SK-N-SH treated with all-trans-retinoic acid at 6 μM for 48 hours (cell line): ENCODE data around the gene SNAPC4.

Experiments used
- ATAC-seq: fragments of 200-7000 bp; cut with Tn5 transposase; 3 replicates; pipeline ENCODE4 v1.9.1; 2020; ENCODE audit warnings: mild to moderate bottlenecking, moderate library complexity
- ARNTL ChIP-seq: fragments of 450-650 bp; formaldehyde crosslinking; IDR thresholded peaks from 2 replicates; pipeline ENCODE4 v1.5.0; 2020; ENCODE audit warnings: low read depth, mild to moderate bottlenecking, moderate library complexity, borderline replicate concordance
- BACH2 ChIP-seq: fragments of 250-450 bp; sonication (Bioruptor Pico); IDR thresholded peaks from 2 replicates; pipeline ENCODE4 v1.9.0; 2021; ENCODE audit warnings: mild to moderate bottlenecking, borderline replicate concordance
- CREB5 ChIP-seq: fragments of 250-450 bp; sonication (Bioruptor Pico); IDR thresholded peaks from 2 replicates; pipeline ENCODE4 v1.5.1; 2020; ENCODE audit warnings: low read depth, mild to moderate bottlenecking, moderate library complexity
- CSDC2 ChIP-seq: fragments of 250-450 bp; sonication (Bioruptor Pico); IDR thresholded peaks from 2 replicates; pipeline ENCODE4 v1.5.0; 2020; ENCODE audit warnings: mild to moderate bottlenecking, moderate library complexity
- CSRNP3 ChIP-seq: fragments of 250-450 bp; sonication (Bioruptor Pico); IDR thresholded peaks from 2 replicates; pipeline ENCODE4 v1.5.1; 2021; ENCODE audit warnings: mild to moderate bottlenecking, moderate library complexity
- ESRRG ChIP-seq: fragments of 250-450 bp; sonication (Bioruptor Pico); IDR thresholded peaks from 2 replicates; pipeline ENCODE4 v1.6.1; 2021; ENCODE audit warnings: mild to moderate bottlenecking
- ISL1 ChIP-seq: fragments of 250-450 bp; sonication (Bioruptor Pico); IDR thresholded peaks from 2 replicates; pipeline ENCODE4 v2.1.2; 2022; ENCODE audit warnings: mild to moderate bottlenecking, moderate library complexity
- PATZ1 ChIP-seq: fragments of 250-450 bp; sonication (Bioruptor Pico); IDR thresholded peaks from 2 replicates; pipeline ENCODE4 v1.8.0; 2020; ENCODE audit warnings: mild to moderate bottlenecking, moderate library complexity, borderline replicate concordance
- POU6F1 ChIP-seq: fragments of 250-450 bp; sonication (Bioruptor Pico); IDR thresholded peaks from 2 replicates; pipeline ENCODE4 v1.8.0; 2021; ENCODE audit warnings: low read depth, mild to moderate bottlenecking, moderate library complexity, borderline replicate concordance
- PPARA ChIP-seq: fragments of 250-450 bp; sonication (Bioruptor Pico); IDR thresholded peaks from 2 replicates; pipeline ENCODE4 v1.5.0; 2020; ENCODE audit warnings: mild to moderate bottlenecking, borderline replicate concordance
- RARB ChIP-seq: fragments of 250-450 bp; sonication (Bioruptor Pico); IDR thresholded peaks from 2 replicates; pipeline ENCODE4 v1.8.0; 2021; ENCODE audit warnings: mild to moderate bottlenecking, moderate library complexity
- SNAI2 ChIP-seq: fragments of 250-450 bp; sonication (Bioruptor Pico); IDR thresholded peaks from 2 replicates; pipeline ENCODE4 v1.5.0; 2020; ENCODE audit warnings: mild to moderate bottlenecking, moderate library complexity
- TCF4 ChIP-seq: fragments of 250-450 bp; sonication (Bioruptor Pico); IDR thresholded peaks from 2 replicates; pipeline ENCODE4 v1.8.0; 2021; ENCODE audit warnings: mild to moderate bottlenecking, moderate library complexity, borderline replicate concordance
- TSHZ2 ChIP-seq: fragments of 250-450 bp; sonication (Bioruptor Pico); IDR thresholded peaks from 2 replicates; pipeline ENCODE4 v1.5.0; 2020; ENCODE audit warnings: mild to moderate bottlenecking, moderate library complexity
- ZFP3 ChIP-seq: fragments of 250-450 bp; sonication (Bioruptor Pico); IDR thresholded peaks from 2 replicates; pipeline ENCODE4 v1.5.0; 2020; ENCODE audit warnings: mild to moderate bottlenecking, moderate library complexity
- ZNF565 ChIP-seq: fragments of 450-650 bp; formaldehyde crosslinking; conservative IDR thresholded peaks from 2 replicates; pipeline ENCODE4 v1.5.0; 2020; ENCODE audit warnings: low read depth, mild to moderate bottlenecking, moderate library complexity
- ZNF70 ChIP-seq: fragments of 450-650 bp; formaldehyde crosslinking; IDR thresholded peaks from 2 replicates; pipeline ENCODE4 v1.5.0; 2020; ENCODE audit warnings: mild to moderate bottlenecking, moderate library complexity
- ZNF8 ChIP-seq: fragments of 450-650 bp; formaldehyde crosslinking; IDR thresholded peaks from 2 replicates; pipeline ENCODE4 v1.5.0; 2020; ENCODE audit warnings: mild to moderate bottlenecking, moderate library complexity

Gene SNAPC4

GRCh38 chr9:136395345-136396218, 4.4 kb downstream of the SNAPC4 start (continued):
- no peak for TF ChIP-seq BACH2
- TF ChIP-seq POU6F1 (CRISPR knock-in tag) = no peak
- no peak for TF ChIP-seq CREB5
- TF ChIP-seq PPARA (CRISPR knock-in tag) = no peak
- TF ChIP-seq ISL1 (CRISPR knock-in tag) = no peak

GRCh38 chr9:136395020-136395340, 5.0 kb downstream of the SNAPC4 start:
- TF ChIP-seq ZNF8 (CRISPR knock-in tag) = no peak
- no peak for TF ChIP-seq ZFP3 (CRISPR knock-in tag)
- TF ChIP-seq ARNTL (CRISPR knock-in tag) = no peak
- no peak for TF ChIP-seq ISL1 (CRISPR knock-in tag)
- no peak for TF ChIP-seq PATZ1 (CRISPR knock-in tag)
- no peak for TF ChIP-seq ZNF565 (CRISPR knock-in tag)
- TF ChIP-seq CSDC2 (CRISPR knock-in tag) = no peak
- no peak for TF ChIP-seq RARB (CRISPR knock-in tag)
- no peak for TF ChIP-seq CREB5
- no peak for TF ChIP-seq ZNF70 (CRISPR knock-in tag)

GRCh38 chr9:136394312-136395019, 5.5 kb downstream of the SNAPC4 start:
- TF ChIP-seq ZFP3 (CRISPR knock-in tag) (no peak), ESRRG (CRISPR knock-in tag) (no peak), SNAI2 (CRISPR knock-in tag) (no peak), PATZ1 (CRISPR knock-in tag) (no peak), ZNF565 (CRISPR knock-in tag) (no peak)
- no peak for ATAC-seq

More at GRCh38 chr9:136395020-136395340, 5.0 kb downstream of the SNAPC4 start:
- ATAC-seq = no peak

- no peak; the same call in 2 of the 3 replicates for ATAC-seq
- TF ChIP-seq CSDC2 (CRISPR knock-in tag) = no peak
- TF ChIP-seq BACH2 = no peak
- no peak for TF ChIP-seq CSRNP3
- no peak for TF ChIP-seq TSHZ2 (CRISPR knock-in tag)
- TF ChIP-seq ARNTL (CRISPR knock-in tag) = no peak
- no peak for TF ChIP-seq PATZ1 (CRISPR knock-in tag)
- TF ChIP-seq ESRRG (CRISPR knock-in tag) = no peak
- no peak for TF ChIP-seq ZNF565 (CRISPR knock-in tag)
- no peak for TF ChIP-seq RARB (CRISPR knock-in tag)
- no peak for TF ChIP-seq ZNF8 (CRISPR knock-in tag)
- no peak for TF ChIP-seq TCF4 (CRISPR knock-in tag)
- no peak for TF ChIP-seq SNAI2 (CRISPR knock-in tag)
These were observed 6.4 kb downstream of the SNAPC4 start for GRCh38 chr9:136393531-136393930.
